HG03103 (cell line): ENCODE data around the gene ERICH2.

Source experiments
- ATAC-seq: cut with Tn5 transposase; IDR thresholded peaks from one replicate; pipeline ENCODE4 v1.9.1; 2021; ENCODE audit warnings: low read depth; ENCODE audit not compliant: unreplicated experiment

The ERICH2 gene

DNA sequence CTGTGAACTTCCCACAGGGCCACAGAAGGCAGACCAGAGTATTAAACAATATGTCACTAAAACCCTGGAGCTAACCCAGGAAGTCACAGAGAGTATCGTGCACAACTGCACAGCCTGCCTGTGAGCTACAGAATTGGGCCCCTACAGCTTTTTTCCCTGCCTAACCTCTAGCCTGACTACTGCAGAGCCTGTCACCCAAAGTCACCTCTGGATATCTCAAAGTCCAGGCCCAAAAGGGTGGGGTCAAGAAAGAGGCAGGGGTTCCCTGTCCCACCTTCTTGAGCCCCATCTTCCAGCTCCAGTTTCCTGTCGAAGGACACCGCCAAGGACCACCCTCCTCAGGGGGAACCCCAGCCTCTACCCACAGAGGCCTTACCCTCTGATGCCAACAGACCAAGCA is 60.0 kb downstream of the ERICH2 start:
- ATAC-seq: no peak

GRCh38 chr2:170831115-170831514 is 60.9 kb downstream of the ERICH2 start:
- no peak for ATAC-seq

DNA sequence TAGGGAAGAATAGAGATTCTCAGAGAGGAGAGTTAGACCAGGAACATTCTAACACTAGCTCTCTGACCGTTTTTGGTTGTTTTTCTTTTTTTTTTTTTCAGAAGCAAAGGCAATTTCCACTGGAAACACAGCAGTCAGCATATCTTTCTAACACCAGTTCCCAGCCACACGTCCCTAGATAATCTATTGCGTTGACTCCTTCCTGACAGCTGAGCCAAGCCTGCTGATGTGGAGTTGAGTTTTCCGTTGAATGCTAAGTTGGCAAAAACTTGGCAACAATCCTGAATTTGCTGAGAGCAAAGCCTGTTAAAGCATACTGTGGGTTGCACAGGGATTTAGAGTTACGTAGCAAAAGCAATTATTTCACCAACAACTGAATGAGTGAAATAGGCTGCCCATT is 65.8 kb downstream of the ERICH2 start:
- no peak for ATAC-seq

GRCh38 chr2:170840717-170841210 is 70.6 kb downstream of the ERICH2 start:
- ATAC-seq: no peak

DNA sequence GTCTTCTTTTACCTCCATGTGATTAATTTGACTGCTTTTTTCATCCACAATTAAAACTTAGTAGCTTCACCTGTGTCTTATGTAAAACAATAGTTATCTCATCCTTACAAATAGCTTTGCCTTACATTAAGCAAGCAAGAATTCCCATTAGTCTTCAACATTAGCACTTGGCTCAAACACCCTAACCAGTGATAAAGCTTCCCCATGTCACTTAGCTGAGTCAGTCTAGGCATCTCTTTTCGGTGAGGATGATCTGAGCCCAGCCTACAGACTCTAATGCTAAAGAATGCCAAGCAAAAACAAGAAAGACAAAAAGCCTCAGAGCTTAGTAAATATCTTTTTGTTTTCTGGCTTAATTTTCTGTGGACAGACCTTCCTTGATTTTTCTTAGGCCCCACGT is 72.6 kb downstream of the ERICH2 start:
- no peak for ATAC-seq

GRCh38 chr2:170843656-170844055 is 73.5 kb downstream of the ERICH2 start:
- no peak for ATAC-seq

- no peak for ATAC-seq
Observed at GRCh38 chr2:170845343-170845742, 75.2 kb downstream of the ERICH2 start.

DNA sequence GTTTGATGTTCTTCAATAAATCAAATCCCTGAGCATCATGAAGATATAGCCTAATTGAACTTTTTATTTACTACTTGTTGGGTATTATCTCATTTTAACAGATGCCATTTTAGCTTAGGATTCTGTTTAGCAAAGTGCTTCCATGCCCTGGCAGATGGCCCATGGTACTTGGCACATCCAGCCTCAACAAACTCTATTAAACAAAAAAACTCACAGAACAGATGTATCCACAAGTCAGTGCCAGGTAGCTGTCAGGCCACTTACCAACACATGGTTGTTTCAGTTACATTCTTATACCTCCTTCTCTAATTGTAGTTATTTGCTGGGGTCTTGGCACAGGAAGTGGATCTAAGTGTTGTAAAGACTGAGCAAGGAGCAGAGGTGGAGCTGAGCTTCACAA is 76.1 kb downstream of the ERICH2 start:
- ATAC-seq: no peak

GRCh38 chr2:170847716-170848115 is 77.5 kb downstream of the ERICH2 start:
- ATAC-seq: no peak
